Suprapubic skin (tissue), 4 donors: ENCODE data around the gene CNTFR. TPM values are rescaled to one million over a fixed set of nuclear protein-coding genes. Genes with fewer than 3 reads are reported as not detected.

Experiments used
- DNase-seq, 2 donors: peaks; one replicate each; pipeline ENCODE4 v3.0.0-alpha.2; 2019; ENCODE audit warnings: low spot score in 2 of 2
- H3K27ac ChIP-seq: fragments of 200-600 bp; sonication (generic); one replicate; pipeline ENCODE4 v1.5.1; 2019
- H3K27me3 ChIP-seq: fragments of 200-600 bp; sonication (generic); one replicate; pipeline ENCODE4 v1.5.1; 2019
- H3K36me3 ChIP-seq: fragments of 200-600 bp; sonication (generic); one replicate; pipeline ENCODE4 v1.5.1; 2019
- H3K4me1 ChIP-seq: fragments of 200-600 bp; sonication (generic); one replicate; pipeline ENCODE4 v1.5.1; 2019
- H3K4me3 ChIP-seq: fragments of 200-600 bp; sonication (generic); one replicate; pipeline ENCODE4 v1.5.1; 2019; ENCODE audit warnings: mild to moderate bottlenecking
- H3K9me3 ChIP-seq: fragments of 200-600 bp; sonication (generic); one replicate; pipeline ENCODE4 v1.5.1; 2019
- CTCF ChIP-seq, 2 donors: fragments of 200-600 bp in 1 of 2; fragments of 450-650 bp in 1 of 2; sonication (generic) in 1 of 2; IDR thresholded peaks; one replicate each; pipeline ENCODE4 v1.5.1; 2016 to 2019; ENCODE audit warnings: antibody characterized with exemption in 2 of 2, mild to moderate bottlenecking in 1 of 2, moderate library complexity in 1 of 2
- EP300 ChIP-seq: sonication (generic); formaldehyde crosslinking; IDR thresholded peaks from one replicate; pipeline ENCODE4 v1.6.1; 2017; ENCODE audit warnings: antibody characterized with exemption
- POLR2A ChIP-seq, 2 donors: fragments of 450-650 bp; IDR thresholded peaks; one replicate each; pipeline ENCODE4 v1.6.1; 2017; ENCODE audit warnings: antibody characterized with exemption in 2 of 2, mild to moderate bottlenecking in 2 of 2, moderate library complexity in 2 of 2
- POLR2AphosphoS5 ChIP-seq, 3 donors: sonication (generic); formaldehyde crosslinking; IDR thresholded peaks; one replicate each; pipeline ENCODE4 v1.6.1; 2017; ENCODE audit warnings: antibody characterized with exemption in 3 of 3
- WGBS: methylation state at CpG from one replicate; pipeline ENCODE4 v1.1.5; 2018; 5-methylcytosine and 5-hydroxymethylcytosine counted together
- total RNA-seq, 4 donors: library from RNA; depleted of rRNA; stranded (reverse); fragments of >200 nt; gene quantifications; one replicate each; pipeline ENCODE4 v1.1.0, GENCODE V29; 2016

The CNTFR gene
- total RNA-seq, 4 donors from 2014 or later, result 5.0 to 9.1 (median 5.7) TPM

GRCh38 chr9:34507966-34508365, 81.6 kb downstream of the CNTFR start:
- Histone ChIP-seq H3K36me3 (no peaks in the 10 kb centered on the region), H3K27ac (no peak overlapping the region), H3K4me3 (no peak overlapping the region), H3K27me3 (no peaks in the 10 kb centered on the region), H3K4me1 (peaks cover 26% of the 10 kb centered on the region), H3K9me3 (no peaks in the 10 kb centered on the region)
- no peak for DNase-seq
- no peak for TF ChIP-seq EP300
- TF ChIP-seq POLR2A (IDR thresholded peaks at IDR 0.05), result no peak
- TF ChIP-seq POLR2AphosphoS5 (IDR thresholded peaks at IDR 0.05), result no peak
- TF ChIP-seq CTCF (IDR thresholded peaks at IDR 0.05), result no peak

GRCh38 chr9:34507556-34507955, 82.0 kb downstream of the CNTFR start:
- TF ChIP-seq CTCF (IDR thresholded peaks at IDR 0.05), result no peak

GRCh38 chr9:34506623-34507022, 82.9 kb downstream of the CNTFR start:
- no peak for TF ChIP-seq POLR2A (IDR thresholded peaks at IDR 0.05)
- no peak for TF ChIP-seq EP300
- no peak for TF ChIP-seq POLR2AphosphoS5 (IDR thresholded peaks at IDR 0.05)
- TF ChIP-seq CTCF (IDR thresholded peaks at IDR 0.05), result no peak
- no peak overlapping the region for H3K27ac ChIP-seq
- H3K9me3 ChIP-seq, result no peaks in the 10 kb centered on the region
- H3K4me3 ChIP-seq, result no peak overlapping the region
- peak in 1 of 2 donors; percentile 74 for DNase-seq
- no peaks in the 10 kb centered on the region for H3K27me3 ChIP-seq
- H3K4me1 ChIP-seq, result peaks cover 25% of the 10 kb centered on the region
- 90% methylated on average over 7 of the region's 7 CpGs for WGBS
- H3K36me3 ChIP-seq, result no peaks in the 10 kb centered on the region

More at GRCh38 chr9:34507556-34507955, 82.0 kb downstream of the CNTFR start:
- Histone ChIP-seq H3K4me3 (no peak overlapping the region), H3K9me3 (no peaks in the 10 kb centered on the region), H3K27ac (no peak overlapping the region), H3K27me3 (no peaks in the 10 kb centered on the region), H3K4me1 (peaks cover 25% of the 10 kb centered on the region), H3K36me3 (no peaks in the 10 kb centered on the region)
- DNase-seq, result peak in 1 of 2 donors; percentile 52
- 95% methylated on average over 5 of the region's 5 CpGs for WGBS

- Histone ChIP-seq H3K9me3 (no peaks in the 10 kb centered on the region), H3K27ac (no peak overlapping the region), H3K4me1 (peaks cover 20% of the 10 kb centered on the region), H3K27me3 (no peaks in the 10 kb centered on the region), H3K4me3 (no peak overlapping the region), H3K36me3 (no peaks in the 10 kb centered on the region)
- TF ChIP-seq EP300 (no peak), POLR2A (IDR thresholded peaks at IDR 0.05) (no peak), CTCF (IDR thresholded peaks at IDR 0.05) (no peak), POLR2AphosphoS5 (IDR thresholded peaks at IDR 0.05) (no peak)
- peak in 1 of 2 donors; percentile 56 for DNase-seq
- 86% methylated on average over 5 of the region's 5 CpGs for WGBS
Observed at GRCh38 chr9:34505370-34506120, 84.0 kb downstream of the CNTFR start.

GRCh38 chr9:34503406-34503805, 86.1 kb downstream of the CNTFR start:
- Histone ChIP-seq H3K9me3 (no peaks in the 10 kb centered on the region), H3K4me3 (no peak overlapping the region), H3K36me3 (no peaks in the 10 kb centered on the region), H3K27me3 (no peaks in the 10 kb centered on the region), H3K4me1 (peaks cover 17% of the 10 kb centered on the region), H3K27ac (no peak overlapping the region)
- TF ChIP-seq EP300, result no peak
- no peak for TF ChIP-seq CTCF (IDR thresholded peaks at IDR 0.05)
- TF ChIP-seq POLR2A (IDR thresholded peaks at IDR 0.05), result no peak
- DNase-seq, result no peak
